Fibroblast of skin of back (primary cell): Measurements from ENCODE around the gene LRFN2.

Source experiments
- DNase-seq: peaks from one replicate; pipeline ENCODE4 v3.0.0-alpha.2; 2013

The LRFN2 gene

DNA sequence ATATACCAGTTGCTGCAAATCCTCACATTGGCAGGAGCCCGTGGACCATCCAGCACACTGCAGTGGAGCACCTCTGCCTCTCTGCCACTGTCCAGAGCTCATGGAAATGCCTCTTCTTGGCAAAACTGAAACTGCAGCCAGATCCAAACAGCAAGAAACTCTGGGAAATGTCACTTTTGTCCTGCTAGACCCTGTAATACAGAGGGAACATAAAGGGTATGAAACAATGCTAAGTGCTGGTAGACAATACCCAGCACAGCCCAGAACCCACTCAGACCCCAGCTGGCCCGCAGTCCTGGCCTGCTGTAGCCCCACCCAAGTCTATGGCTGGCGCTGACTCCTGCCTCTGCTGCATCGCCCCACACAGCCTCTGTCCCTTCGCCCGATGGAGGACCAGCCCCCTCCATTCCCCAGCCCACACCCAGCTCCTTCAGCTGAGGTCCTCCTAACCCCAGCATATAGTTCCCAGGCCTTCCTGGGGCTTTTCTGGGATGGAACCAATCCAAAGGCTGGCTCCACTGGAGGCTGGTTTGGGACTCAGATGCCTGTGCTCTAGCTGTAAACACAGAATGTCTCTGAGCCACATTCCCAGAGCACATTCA, 242.5 kb downstream of the LRFN2 start:
- DNase-seq: no peak

DNA sequence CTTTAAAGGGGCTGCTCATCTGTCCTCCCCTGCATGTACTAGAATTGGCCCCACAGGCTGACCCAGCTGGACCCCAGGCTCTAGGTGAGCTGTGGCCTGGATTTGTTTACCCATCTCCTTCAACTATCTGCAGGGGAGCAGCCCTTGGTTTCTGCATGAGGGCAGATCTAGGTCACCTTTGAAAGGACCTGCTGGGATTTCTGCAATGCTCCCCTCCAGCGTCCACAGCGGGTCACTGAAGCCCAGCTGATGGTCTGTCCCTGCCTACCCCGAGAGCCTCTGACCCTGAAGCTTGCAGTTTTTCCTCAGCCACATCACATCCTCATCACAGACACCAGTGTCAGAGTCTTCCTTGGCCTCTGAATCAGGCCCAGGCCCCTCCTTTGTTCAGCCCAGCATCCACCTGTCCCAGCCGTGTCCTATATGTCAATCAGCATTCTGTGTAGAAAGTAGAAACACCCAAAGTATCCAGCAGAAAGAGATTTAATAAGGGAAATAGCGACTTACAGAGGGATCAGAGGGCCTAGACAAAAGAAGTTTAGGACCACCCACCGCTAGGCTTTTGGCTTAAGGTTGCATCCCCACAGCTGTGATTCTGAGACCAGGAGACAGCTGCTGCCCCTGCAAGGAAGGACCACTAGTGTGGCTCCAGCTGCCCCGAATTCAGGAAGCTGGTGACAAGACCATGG, 243.1 kb downstream of the LRFN2 start:
- no peak for DNase-seq

DNA sequence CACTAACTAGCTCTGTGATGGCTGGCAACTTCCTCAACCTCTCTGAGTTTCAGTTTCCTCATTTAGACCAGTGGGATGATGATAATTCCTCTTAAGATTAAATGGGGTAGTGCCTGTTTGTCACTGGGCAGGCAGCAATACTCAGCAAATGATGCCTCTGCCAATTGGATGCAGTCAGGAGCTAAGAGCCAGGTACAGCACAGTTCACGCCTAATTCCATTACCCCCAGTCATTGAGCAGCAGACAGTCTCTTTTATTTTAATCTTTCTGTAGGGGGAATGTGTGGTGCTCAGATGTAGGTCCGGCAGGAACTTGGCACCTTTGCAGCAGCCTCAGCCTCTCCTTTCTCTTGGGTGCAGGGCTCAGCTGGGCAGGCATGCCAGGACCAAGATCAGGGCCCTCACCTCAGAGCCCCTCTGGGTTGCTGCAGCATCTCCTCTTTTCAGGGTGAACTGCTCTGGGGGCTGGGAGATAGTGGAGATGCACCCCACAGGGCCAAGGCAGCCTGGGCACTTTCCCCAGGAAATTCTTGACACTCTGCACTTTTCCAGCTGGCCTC, 243.8 kb downstream of the LRFN2 start:
- DNase-seq: no peak

DNA sequence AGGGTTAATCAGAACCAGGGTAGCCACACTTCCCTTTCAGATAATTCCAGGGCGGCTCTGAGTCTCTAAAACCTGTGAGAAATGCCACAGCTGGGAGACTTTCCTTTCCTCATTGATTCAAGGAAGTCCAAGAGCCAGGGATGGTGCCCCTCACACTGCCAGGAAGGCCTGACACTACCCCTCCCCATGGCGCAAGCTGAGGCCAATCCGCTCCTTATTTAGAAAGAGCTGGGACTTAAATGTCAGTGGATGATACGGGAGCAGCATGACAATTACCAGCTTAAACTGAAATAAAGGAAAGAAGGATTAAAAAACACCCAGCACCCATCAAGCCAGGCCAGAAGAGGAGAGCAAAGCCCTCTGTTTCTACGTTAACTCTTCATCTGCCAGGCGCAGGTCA, 244.4 kb downstream of the LRFN2 start:
- DNase-seq: no peak

DNA sequence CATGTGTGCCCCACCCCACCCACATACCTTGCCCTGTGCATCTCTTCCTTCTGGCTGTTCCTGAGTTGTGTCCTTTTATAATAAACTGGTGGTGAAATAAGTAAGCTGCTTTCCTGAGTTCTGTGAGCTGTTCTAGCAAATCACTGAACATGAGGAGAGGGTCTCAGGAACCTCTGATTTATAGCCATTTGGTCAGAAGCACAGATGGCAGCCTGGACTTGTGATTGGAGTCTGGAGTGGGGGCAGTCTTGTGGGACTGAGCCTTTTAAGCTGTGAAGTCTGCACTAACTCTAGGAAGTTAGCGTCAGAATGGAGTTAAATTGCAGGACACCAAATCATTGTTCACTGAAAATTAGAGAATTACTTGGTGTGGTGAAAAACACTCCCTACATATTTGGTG, 245.4 kb downstream of the LRFN2 start:
- no peak for DNase-seq
